Activated T-helper 9 cell treated with anti-CD3 and anti-CD28 coated beads, Interleukin-2, amount 50 U/mL, for 16 hours (primary cell): Measurements from ENCODE around the gene CTNNBL1.

Experiments
- DNase-seq: peaks from one replicate; pipeline ENCODE4 v3.0.0-alpha.2; 2020; ENCODE audit warnings: low read depth

Gene CTNNBL1

GRCh38 chr20:37737826-37738420 lies 44.1 kb downstream of the CTNNBL1 start:
- DNase-seq: no peak

GRCh38 chr20:37741055-37741454 lies 47.2 kb downstream of the CTNNBL1 start:
- no peak for DNase-seq

GRCh38 chr20:37741570-37741969 lies 47.7 kb downstream of the CTNNBL1 start:
- DNase-seq: no peak

DNA sequence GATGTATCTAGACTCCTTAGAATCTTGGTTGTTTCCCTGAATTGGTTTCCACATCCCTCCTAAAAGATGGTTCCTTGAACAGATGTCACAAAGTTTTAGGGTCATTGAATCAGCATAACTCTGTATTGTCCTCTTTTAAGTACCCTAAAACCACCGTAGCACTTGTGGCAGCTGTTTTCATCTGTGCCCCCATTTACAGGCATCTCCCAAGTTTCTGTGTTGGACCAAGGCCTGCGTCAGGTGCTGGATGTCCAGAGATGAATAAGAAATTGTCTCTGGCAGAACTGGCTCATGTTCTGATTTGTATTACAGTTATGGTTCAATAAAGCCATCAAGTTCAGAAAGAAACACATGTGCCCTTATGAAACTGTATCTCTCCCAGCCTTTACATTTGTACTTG lies 48.3 kb downstream of the CTNNBL1 start:
- DNase-seq: no peak

DNA sequence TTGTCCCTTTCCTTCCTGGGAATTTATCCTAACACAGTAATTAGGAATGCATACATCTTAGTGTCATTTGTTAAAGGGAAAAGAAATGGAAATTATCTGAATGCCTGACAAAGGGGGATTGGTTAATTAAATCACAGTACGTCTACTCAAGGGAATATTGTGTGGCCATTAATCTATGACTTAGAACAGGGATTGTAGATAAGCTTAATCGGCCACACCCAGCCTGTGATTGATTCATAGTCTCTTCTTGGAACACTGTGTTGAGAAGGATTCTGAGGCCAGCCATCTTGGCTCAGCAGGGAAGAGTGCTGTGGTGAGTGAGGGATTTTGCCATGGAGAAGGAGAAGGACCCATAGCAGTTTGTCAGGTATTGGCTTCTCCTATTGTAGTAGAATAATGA lies 50.5 kb downstream of the CTNNBL1 start:
- DNase-seq: no peak

- DNase-seq: no peak
These were observed 51.7 kb downstream of the CTNNBL1 start for GRCh38 chr20:37745553-37745952.

DNA sequence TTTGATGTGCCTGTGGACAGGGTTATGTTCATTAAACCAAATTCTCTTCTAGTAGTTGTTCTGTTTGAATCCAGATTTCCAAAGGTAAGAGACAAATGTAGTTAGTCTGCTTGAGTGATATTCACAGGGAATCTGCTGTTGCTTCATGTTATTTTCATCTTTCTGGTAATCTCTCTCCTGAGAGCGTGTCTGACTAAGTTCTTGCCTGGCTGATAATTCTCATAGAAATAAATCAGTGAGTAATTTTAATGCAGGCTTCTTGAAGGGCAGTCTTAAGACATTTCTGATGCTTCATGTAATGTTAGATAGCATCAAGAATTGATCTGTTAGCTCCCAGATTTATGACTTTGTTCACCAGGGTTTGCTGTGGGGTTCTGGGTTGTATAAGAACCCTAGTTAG lies 54.2 kb downstream of the CTNNBL1 start:
- no peak for DNase-seq

GRCh38 chr20:37749218-37749617 lies 55.4 kb downstream of the CTNNBL1 start:
- no peak for DNase-seq

DNA sequence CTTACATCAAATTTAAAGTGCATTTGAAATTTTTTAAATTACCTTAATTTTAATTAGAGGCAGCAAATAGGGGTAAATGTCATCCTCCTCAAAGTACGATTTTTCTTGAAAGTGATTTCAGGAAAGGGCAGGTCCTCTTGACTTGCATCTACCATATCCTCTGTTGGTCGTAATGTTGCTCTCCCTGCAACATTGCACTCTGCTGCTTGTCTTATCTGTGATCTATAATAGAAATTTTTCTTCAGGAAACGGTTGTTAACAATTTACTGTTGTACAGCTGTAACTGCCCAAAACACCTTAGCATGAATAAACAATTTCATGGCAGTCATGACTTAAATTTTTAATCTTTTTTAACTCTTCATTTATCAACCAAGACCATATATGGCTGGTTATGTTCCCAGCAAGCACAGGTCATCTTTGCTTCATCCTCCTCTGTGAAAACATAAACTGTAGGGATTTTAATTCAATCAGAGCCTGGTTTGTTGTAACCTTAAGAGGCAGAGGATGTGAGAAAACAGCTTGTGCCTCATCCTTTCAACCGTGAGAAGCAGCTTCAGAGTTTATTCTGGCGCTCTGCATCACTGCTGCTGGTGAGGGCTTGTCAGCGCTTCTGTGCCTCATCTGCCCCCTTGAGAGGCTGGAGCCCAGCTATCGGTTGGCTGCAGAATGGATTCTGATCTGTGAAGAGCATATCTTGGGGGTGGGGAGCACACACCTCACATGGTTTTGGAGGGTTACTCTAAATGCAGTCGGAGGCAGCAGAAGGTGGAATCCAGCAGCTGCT lies 56.0 kb downstream of the CTNNBL1 start:
- no peak for DNase-seq

- DNase-seq: no peak
These were observed 61.8 kb downstream of the CTNNBL1 start for GRCh38 chr20:37755665-37756064.

DNA sequence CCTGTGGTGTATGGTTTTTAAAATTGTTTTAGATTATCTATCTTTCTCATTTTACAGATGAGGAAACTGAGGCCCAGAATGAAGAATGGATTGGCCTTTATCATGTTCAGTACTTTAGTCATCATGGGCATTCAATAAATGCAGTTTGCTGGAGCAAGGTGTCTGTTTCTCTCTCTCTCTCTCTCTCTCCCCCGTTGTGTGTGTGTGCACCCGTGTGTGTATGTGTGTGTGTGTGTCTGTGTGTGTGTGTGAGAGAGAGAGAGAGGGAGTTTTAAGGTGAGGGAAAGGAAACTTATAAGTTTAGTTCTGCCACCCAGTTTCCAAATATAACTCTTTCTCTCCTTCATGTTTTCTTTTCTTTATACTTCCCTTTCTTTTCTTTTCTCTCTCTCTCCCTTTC lies 62.4 kb downstream of the CTNNBL1 start:
- DNase-seq: no peak

GRCh38 chr20:37757550-37757949 lies 63.7 kb downstream of the CTNNBL1 start:
- DNase-seq: no peak

DNA sequence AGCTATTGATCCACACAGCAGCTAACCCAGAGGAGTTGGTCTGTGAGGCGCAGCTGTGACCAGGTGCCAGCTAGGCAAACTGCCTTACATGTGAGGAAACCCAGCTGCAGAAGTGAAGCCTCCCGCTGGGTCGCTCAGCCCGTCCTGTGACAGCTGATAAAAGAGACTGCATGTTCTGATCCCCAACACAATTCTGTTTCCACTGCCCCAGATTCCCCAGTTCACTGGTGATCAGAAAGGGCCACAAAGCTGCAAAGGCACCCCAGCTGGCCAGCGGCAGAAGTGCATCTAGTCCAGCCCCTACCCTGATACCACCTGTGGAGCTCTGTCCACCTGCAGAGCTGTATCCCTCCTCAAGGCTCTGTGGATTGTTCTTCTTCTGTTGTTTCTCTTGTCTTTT lies 64.5 kb downstream of the CTNNBL1 start:
- no peak for DNase-seq

DNA sequence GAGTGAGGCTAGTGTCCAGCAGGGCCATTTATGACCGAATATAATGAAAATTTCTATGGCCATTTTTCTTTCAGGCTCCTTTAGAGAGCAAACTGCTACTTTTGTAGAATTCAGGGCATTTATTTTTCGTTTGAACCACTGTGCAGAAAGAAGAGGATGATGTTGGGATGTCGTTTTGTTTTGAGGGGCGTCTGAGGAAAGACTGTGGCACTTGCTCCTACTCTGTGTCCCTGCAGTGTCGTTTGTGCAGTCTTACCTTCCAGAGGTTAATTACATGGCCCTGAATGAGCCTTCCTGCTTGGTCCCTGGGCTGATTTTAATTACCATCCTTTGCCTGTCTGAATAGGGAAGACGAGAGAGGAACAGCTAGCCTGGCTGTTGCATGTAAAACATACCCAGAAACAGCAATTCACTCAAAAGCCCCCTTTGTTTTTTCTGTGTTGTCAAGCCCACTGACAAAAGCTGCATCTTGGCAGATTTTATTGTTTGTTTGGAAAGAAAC lies 65.3 kb downstream of the CTNNBL1 start:
- no peak for DNase-seq

DNA sequence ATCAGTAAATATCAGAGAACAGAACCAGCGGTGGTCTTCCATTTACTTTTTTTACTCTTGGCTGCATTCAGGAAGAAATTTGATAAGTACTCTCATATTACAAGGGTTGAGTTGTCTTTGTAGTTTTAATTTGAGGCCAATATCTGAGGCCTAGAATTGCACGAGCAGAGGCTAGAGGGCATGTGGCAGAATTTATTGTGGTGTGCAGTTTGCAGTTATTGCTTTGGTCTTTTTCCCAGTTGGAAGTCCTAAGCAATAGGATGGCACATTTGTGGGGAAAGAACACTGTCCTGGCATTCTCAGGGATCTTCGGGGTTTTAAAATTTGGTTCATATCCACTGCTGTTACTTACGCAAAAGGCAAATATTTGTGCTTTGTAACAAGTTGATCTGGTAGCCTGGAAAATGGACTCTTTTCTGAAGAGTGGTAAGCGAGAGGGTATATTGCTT lies 66.0 kb downstream of the CTNNBL1 start:
- DNase-seq: no peak

DNA sequence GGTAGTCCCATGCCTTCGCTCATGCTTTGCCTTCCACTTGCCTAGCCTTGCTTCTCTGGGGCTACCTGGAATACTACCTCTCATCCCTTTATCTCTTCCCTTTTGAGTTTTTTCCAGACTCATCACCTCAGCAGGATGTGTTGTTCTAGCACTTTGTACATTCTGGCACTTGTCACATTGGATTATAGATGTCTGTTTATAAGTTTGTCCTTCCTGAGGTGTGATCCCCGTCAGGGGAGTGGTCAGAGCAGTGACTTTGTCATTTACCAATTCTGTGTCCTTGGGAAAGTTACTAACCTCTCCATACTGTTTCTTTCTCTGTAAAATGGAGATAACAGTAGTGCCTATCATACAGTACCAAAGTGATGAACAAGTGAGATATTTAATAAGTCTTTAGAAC lies 66.5 kb downstream of the CTNNBL1 start:
- no peak for DNase-seq

GRCh38 chr20:37762716-37763485 lies 69.1 kb downstream of the CTNNBL1 start:
- no peak for DNase-seq

- no peak for DNase-seq
These were observed 70.6 kb downstream of the CTNNBL1 start for GRCh38 chr20:37764333-37764935.

DNA sequence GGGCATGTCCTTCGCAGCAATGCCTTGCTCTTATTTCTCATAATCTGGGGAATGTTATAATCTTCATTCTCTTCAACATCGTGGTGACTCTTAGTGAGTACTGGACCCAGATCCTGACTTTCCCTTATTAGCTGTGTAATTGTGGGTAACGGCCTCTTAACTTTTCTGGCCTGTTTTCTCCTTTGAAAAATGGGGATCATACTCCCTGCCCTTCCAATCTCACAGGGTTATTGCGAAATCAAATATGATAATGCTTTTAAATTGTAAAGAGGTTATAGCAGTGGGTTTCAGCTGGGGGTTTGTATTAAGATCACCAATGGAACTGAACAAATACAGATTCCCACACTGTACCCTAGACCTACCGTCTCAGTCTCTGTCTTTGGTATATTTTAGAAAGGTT lies 77.1 kb downstream of the CTNNBL1 start:
- DNase-seq: no peak

DNA sequence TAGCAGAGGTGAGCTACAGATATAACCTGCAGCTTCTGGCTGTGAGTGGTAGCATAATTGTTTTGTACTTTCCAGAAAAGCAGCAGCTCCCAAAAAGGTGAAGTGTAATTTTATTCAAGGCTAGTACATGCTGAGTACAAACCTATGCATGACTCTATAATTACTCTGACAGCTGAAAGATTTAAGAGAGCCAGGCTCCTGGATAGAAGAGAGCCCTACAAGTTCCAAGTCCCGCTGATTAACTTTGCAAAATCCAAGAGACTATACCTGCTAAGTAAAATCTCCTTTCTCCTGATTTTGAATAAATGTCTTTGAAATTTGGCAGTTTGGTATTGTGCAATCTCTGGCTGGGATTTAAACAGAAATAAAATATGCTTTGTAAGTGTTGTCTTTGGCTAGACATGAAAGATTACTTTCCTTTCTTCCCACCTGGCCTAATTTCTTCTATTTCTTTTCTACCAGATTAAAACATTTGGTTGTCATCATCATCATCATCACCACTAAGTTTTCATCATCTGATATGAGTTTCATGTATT lies 79.5 kb downstream of the CTNNBL1 start:
- DNase-seq: no peak

GRCh38 chr20:37774156-37774555 lies 80.3 kb downstream of the CTNNBL1 start:
- DNase-seq: no peak

GRCh38 chr20:37775200-37775599 lies 81.4 kb downstream of the CTNNBL1 start:
- DNase-seq: no peak
